Breast epithelium (tissue), 3 donors: ENCODE data around the gene MGAT5.

ENCODE experiments used
- CTCF ChIP-seq, 3 donors: fragments of 450-650 bp; IDR thresholded peaks; one replicate each; pipeline ENCODE4 v1.5.1; 2016 to 2017; ENCODE audit warnings: antibody characterized with exemption in 3 of 3, mild to moderate bottlenecking in 3 of 3, moderate library complexity in 3 of 3
- POLR2A ChIP-seq: fragments of 450-650 bp; IDR thresholded peaks from one replicate; pipeline ENCODE4 v1.6.1; 2016; ENCODE audit warnings: antibody characterized with exemption, mild to moderate bottlenecking, moderate library complexity

GRCh38 chr2:134257509-134257908, 3.6 kb downstream of the MGAT5 start:
- TF ChIP-seq CTCF (IDR thresholded peaks at IDR 0.05) (no peak), POLR2A (no peak)
